Hepatic stellate cell (primary cell): ENCODE measurements around the gene FMN2.
A peak's percentile ranks its signal among the peaks of the same experiment; 100 is the strongest.
"Not testable (repeated sequence)": the region's sequence is repeated elsewhere in the genome, so short reads cannot be mapped to it uniquely, and the experiment has no call there.

ENCODE experiments used
- DNase-seq: peaks from one replicate; pipeline ENCODE4 v3.0.0; 2011; ENCODE audit warnings: low spot score

Gene FMN2

DNA sequence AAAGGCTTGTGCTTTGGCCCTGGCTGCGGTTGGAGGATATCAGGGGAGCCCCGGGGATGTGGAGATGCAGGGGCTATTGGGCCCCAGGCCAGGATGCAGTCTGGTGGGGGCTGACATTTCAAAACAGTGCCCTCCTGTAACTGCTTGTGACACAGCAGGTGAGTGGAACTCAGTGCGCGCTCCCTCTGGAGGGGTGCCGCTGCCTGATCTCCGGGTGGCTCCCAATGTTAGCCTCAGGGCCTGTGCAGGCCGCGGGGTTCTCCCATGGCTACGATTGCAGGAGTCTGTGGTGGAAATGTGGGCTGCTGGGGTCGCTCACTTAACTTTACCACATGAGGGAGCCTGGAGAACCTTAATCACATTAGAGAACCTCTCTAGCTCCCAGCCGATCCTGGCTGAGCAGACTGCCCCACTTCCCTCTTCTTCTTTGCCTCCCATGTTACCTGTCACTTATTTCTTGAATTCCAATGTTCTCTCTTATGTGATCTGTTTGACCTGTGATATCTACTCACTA is 163.2 kb downstream of the FMN2 start:
- DNase-seq, result no peak

DNA sequence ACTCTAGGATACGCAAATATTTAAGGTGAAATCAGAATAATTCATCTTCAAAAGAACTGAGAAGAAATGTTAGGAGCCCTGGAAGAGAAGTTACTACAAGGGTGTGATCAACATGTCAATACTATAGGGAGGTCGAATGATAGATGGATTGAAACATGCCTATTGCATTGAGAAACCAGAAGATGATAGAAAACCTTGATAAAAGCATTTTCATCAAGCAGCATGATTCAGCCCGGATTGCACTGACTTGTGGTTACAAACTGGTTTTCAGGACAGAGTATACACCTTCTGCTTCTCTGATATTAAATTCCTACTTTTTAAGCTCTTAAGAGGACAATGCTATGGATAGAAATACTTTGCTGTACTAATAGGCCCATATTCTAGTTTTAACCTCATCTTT is 164.2 kb downstream of the FMN2 start:
- no peak for DNase-seq

DNA sequence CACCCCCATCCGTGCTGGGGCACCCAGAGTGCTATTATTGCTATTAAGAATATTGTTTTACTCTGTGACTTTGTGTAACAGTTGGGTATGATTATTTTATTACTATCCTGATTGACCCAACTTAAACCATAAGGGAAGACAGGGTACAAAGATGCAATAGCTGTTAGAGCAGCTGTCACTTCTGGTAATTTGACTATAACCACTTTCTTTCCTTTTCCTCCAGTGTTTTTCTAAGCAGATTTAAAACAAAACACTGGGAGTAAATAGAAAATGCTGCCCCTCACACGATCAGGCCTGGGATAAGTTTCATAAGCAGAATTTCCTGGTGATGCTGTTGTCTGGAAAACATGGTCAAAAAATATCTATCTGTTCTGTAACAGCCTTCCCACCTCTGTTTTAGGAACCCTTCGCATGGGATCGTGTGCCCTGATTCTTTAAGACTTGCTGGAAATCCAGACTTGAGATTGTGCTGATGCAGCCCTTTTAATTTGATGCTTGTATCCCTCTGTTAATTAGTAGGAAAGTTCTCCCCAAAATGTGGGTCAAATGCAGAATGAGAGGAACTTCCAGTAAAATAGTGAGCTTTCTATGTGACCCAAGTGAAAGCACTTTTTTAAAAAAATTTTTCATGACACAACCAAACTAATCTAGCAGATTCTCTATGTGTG is 165.3 kb downstream of the FMN2 start:
- no peak for DNase-seq

DNA sequence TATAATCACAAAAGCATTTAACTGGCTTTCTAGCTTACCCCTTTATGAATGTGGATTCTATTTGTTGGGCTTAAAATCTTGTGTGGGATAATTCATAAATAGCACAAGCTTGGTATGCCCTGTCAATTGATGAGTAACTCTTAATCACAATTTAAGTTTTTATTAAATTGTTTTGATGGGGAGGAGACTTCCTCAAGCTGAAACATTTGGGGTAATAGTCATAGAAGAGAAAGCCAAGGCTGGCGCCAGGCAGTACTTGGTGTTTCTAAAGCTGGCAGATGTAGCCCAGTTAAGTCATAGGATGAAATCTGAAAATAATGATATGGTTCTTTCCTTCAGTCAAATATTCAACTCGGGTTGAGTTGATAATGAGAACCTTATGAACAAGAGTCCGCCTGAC is 167.2 kb downstream of the FMN2 start:
- DNase-seq, result peak; percentile 44

DNA sequence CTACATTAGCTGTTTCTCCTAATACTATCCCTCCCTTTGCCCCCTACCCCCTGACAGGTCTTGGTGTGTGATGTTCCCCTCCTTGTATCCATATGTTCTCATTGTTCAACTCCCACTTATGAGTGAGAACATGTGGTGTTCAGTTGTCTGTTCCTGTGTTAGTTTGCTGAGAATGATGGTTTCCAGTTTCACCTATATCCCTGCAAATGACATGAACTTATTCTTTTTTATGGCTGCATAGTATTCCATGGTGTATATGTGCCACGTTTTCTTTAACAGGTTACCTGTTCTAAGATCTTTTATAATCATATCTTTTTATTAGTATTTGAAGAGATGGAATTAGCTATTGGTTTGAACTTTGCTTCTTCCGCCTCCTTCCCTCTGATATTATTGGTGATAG is 172.8 kb downstream of the FMN2 start:
- not testable (repeated sequence) for DNase-seq

DNA sequence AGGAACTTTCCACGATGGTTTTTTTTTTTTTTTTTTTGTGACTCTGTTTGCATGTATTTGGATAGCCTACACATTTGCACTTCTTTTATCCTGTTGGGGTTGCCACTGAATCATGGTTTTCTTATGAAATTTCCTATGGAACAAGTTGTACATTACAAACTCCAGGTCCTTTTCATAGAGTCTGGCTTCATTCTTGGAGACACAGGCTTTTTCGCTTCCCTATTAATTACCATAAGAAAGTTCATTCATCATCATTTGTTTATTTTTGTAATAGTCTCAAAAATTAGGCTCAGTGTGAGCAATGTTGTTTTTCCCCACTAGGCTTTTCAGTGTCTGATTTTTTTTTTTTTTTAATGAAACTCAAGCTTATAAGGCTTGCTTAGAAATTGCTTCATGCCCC is 179.4 kb downstream of the FMN2 start:
- DNase-seq, result no peak

DNA sequence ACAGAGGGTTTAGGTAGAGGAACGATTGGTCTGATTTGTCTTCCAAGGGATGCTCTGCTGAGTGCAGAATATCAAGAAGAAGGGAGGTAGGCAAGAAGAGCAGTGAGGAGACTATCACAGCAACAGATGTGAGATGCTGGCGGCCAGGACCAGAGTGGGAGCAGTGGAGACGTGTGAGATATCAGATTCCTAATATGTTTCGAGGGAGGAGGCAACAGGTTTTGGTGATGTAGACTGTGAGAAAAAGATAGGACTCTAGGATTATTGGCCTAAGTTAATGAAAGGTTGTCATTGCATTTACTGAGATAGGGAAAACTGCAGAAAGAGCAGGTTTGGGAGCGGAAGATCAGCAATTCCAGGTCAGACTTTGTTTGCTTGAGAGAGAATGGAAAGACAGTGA is 182.9 kb downstream of the FMN2 start:
- no peak for DNase-seq

DNA sequence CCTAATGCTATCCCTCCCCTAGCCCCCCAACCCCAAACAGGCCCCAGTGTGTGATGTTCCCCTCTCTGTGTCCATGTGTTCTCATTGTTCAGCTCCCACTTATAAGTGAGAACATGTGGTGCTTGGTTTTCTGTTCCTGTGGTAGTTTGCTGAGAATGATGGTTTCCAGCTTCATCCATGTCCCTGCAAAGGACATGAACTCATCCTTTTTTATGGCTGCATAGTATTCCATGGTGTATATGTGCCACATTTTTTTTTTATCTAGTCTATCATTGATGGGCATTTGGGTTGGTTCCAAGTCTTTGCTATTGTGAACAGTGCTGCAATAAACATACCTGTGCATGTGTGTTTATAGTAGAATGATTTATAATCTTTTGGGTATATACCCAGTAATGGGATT is 183.5 kb downstream of the FMN2 start:
- DNase-seq, result not testable (repeated sequence)

DNA sequence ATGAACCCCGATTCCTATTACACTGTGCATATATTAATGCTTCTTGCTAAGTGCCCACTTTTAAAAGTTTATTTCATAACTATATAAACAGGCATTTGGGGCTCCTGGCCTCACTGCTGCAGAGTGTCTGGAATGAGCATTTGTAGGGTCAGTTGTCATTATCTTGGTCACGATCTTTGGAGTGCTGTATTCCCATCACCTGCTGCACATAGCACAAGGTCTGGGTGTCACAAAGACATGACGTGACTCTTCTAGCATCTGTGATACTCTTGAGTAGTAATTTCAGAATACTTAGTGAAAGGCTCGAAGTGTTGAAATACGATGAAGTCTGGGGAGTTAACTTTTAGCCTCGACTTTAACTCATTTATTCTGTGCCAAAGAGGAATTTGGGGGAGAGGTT is 186.4 kb downstream of the FMN2 start:
- no peak for DNase-seq

DNA sequence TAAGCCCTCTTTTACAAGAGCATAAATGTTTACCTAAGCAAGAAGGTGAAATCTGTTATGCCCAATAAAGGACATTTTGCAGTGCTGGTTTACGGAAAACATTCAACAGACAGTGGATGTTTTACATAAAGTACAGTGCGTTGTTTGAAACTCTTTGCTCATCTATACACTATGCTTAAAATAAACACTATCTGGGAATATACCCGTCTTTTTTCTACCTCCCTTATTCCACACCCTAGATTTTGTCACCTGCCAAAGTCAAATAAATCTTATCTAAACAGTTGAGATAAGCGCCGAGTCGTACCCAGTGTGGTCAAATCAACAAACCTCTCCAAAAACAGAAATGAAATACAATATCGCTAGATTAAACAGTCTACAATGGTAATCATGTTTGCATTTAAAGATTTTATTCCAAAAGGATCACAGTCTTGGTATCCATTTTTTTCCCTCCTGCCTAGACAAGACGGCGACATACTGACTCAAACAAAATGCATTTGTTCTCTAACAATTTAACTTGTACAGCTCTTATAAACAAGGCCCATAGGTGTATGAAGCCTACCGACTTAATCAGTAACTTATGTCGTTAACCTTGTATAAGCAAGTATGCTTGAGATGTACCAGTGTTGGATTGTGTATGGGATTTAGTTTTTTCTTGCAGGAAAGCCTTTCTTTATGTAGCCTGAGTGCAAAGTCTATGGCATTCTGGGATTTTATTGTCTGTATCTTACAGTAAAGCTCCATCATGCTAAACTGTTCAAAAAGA is 189.1 kb downstream of the FMN2 start:
- no peak for DNase-seq

DNA sequence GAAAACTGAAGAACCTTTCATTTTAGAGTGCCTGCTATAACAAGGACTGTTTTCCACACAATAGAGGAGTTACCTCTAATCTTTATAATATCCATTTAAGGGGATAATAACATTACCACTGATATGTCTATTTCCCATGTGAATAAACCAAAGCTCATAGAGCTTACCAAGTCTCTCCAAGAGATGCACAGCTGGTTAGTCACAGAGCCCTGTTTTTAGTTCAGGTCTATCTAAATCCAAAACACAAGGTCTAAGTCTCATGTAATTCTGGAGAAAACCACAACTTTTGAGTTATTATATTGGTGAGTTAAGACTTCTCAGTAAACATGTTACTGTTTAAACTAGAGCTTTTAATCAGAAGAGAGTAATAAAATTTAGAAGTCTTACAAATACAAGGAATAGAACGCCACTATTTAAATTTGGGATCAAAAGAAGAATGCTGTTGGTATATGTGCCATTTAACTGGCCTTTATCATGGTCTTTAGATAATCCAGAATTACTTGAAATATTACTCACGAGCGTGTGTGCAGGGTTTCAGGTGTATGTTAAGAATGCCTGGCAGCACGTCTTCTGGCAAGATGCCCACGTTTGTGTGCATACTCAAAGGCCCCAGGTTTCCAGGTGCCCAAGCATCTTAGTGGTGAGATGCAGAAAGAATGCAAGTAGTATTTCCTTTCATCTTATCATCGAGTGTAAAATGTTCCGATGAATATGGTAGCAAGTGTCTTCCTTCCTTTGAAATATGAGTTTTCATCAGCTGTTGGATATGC is 190.6 kb downstream of the FMN2 start:
- no peak for DNase-seq

DNA sequence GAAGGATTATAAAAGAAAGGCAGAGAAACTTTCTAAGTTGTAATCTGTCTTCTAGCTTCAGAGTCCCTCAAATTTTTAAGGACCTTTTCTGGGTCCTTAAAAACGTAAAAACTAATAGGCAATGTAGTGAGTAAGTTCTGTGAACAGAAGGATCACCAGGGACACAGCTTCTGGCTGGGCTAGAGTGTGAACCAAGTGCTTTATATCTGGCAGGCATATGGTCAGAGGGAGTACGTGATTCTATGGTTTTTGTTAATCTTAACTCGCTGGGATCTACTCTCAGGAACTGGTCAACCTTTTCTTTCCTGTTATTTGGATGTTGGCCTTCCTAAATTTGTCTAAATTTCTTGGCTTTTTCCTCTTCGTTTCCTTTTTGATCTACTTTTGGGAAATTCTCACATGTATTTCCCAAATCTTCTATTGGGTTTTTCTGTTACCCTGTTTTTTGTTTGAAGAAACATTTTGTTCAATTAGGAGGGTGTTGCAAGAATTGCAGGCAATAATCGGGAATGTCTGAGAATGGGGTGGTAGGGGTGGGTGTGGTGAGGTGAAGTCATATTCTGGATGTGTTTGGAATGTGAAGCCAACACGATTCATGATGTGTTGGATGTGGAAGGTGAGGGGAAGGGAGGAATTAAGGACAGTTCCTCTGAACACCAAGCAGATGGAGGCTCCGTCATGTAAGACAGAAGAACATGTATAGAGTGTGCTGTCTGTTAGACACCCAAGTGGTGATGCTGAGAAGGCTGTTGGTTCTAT is 193.2 kb downstream of the FMN2 start:
- no peak for DNase-seq

DNA sequence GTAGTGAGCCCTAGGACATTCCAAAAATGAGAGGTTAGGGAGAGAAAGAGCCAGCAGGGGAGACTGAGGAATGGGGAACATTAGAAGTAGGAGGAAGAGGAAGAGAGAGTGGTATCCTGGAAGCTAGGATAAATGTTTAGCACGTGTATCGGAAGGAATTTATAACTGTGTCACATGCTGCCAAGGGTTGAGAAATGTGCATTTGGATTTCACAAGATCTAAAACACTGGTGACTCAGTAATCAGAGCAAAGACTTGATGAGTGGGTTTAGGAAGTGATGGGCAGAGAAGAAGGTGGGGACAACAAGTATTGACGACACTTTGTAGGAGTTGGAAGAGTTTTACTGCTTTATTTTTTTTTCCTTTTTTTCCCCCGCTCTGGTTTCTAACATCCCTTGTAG is 193.9 kb downstream of the FMN2 start:
- DNase-seq, result no peak

DNA sequence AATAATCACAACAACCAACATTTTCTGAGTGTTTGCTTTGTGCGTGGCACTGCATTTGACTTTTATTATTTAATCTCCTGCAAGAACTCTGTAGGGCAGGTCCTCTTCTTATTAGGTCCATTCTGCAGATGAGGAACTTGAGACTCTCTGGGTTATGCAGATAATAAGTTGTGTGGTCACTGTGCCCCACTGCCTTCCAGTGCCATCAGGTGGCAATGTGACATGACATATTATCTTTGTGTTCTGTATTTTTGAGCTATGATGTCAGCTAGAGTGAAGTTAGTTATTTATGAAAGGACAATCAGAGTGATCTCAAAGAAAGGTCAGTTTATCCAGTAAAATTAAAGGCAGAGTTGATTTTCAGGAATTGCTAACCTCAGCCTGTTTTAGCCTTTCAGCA is 196.0 kb downstream of the FMN2 start:
- DNase-seq, result no peak

DNA sequence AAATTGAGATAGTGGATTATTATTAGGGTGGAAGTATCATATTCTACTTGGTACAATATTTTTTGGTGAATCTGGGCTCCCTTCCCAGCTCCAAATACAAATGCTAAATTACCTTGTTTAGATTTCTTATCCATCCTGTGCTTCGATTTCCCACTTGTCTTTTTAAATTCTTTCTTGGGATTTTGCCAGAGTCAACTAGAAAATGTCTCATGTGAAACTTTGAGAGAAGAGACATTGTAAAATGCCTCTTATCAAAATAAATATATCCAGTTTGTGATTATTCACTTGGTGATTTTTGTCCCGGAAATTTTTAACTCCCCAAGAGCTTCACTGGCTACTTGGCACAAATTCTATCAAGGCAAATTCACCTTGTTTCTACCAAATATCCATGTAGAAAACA is 202.0 kb downstream of the FMN2 start:
- DNase-seq, result no peak

DNA sequence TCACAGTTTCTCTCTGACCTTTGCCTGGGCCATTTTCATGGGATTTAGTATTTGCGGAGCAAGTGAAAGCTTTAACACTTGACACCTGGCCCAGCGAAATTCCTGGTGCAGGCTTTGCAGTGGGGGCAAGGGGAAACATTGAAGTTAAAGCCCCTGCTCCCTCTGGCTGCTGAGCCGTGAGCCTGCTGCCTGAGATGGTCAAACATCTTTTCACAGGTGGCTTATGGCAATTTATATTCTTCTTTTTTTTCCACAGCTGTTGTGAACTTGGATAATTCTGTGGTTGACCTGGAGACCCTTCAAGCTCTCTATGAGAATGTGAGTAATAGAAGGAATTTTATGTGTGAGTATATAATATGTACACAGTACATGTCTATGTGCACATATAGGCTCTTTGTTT is 202.9 kb downstream of the FMN2 start:
- no peak for DNase-seq

DNA sequence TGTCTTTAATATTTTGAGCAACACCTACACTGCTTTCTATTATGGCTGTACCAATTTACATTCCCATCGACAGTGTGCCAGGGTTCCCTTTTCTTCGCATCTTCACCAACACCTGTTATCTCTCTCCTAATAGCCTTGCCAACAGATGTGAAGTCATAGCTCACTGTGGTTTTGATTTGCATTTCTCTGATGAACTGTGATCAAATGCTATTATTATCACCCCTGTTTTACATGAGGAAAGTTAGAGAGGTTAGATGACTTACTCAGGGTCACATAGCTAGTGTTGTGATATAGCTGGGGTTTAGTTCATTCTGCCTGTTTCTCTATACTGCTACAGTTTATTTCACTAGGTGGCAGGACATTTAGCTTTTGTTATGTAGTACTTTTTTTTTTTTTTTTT is 204.1 kb downstream of the FMN2 start:
- DNase-seq, result no peak

DNA sequence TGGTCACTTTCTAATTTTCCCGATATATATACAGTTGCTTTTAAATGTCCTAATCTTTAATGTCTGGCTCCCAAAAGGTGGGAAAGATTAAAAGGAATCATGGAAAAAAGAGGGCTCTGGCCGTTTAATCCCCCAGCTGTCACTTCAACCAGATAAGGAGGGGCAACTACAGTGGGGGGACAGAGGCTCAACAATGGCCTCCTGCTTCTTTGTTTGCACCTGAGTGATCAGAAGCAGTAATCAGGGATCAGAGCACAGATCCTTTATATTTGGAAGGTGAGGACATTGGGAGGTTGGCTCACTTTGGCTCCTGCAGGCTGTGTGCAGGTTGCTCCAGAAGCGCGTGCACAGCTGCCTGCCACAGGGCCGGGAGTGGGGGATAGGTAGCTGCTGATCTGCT is 212.8 kb downstream of the FMN2 start:
- no peak for DNase-seq

DNA sequence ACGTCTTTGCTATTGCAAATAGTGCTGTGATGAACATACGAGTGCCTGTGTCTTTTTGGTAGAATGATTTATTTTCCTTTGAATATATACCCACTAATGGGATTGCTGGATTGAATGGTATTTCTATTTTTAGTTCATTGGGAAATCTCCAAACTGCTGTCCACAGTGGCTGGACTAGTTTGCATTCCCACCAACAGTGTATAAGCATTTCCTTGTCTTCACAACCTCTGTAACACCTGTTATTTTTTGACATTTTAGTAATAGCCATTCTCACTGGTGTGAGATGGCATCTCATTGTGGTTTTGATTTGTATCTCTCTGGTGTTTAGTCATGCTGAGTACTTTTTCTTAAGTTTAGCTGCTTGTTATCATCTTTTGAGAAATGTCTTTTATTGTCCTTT is 215.0 kb downstream of the FMN2 start:
- no peak for DNase-seq

DNA sequence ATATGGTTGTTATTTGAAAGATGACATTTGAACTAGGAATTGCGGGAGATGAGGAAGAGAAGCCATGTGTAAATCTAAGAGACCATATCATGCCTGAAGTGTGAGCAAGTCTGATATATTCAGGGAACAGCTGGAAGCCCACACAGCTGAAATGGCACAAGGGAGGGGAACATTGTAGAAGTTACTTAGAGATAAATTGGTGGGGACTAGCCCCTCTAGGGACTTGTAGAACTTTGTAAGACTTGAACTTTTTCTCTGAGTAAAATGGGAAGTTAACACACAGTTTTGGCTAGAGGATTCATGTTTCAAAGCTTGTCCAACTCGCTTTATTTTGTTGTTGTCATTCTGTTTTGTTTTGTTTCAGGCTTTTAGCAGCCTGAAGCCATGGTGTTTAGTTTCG is 216.4 kb downstream of the FMN2 start:
- no peak for DNase-seq

DNA sequence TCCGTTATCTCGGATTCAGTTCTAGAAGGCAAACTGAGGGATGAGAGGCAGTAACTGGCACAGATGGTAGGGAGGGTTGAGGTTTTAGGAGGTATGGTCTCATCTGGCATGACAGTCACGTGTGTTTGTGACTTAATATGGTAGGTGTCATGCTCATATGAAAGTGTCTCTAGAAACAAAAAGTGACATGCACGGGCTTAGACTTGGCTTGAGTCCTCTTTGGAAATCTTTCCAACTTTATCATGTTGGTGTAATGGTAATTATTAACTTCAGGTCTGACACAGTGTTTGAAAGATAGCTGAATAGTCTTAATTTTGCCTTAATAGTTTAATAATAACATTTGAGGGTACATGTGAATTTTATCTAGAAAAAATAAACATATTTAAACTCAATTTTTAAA is 218.1 kb downstream of the FMN2 start:
- DNase-seq, result no peak

DNA sequence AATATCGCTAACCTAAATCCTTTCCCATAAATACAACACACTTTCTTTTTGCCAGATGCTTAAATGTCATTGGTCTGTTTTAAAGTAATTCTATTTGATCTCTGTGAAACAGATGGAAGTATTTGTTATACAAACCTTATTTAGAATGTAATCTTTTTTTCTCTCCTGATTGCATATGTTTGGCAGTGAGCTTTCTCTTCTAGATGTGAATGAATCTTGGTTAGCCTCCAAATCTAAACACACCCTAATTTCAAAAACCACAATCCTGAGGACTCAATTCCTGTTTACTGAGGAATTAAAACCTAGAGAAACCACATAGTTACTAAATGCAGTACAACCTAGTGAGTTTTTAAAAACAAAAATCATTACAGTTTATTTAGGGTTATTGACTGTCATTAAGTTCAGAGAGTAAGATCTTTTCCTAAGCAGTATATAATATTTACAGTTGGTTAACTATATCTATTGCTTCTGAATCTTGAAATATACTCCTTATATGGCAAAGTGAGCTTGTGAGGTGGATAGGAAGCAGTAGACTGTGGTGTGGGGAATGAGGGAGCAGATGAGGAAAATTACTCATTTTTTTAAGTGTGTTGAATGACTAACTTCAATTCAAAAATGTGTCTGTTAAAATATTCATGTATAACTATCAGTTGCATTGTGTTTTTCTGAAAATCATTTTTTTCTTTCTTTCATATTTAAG is 218.7 kb downstream of the FMN2 start:
- DNase-seq, result no peak
